Epithelial cell of proximal tubule (primary cell): ENCODE results near the gene LRRC8A. TPM values are rescaled to one million over a fixed set of nuclear protein-coding genes. Genes with fewer than 3 reads are reported as not detected.

ENCODE experiments used
- DNase-seq: peaks from one replicate; pipeline ENCODE4 v3.0.0-alpha.2; 2011; ENCODE audit warnings: low read depth
- H3K4me3 ChIP-seq: 2 replicates; pipeline ENCODE4 v1.5.1; 2011; ENCODE audit warnings: low read depth, mild to moderate bottlenecking, low read length
- CTCF ChIP-seq: conservative IDR thresholded peaks from 2 replicates; pipeline ENCODE4 v1.5.1; 2012; ENCODE audit warnings: low read depth, mild to moderate bottlenecking, low read length
- total RNA-seq: library from RNA; depleted of rRNA; stranded (reverse); fragments of >200 nt; gene quantifications from 2 replicates; pipeline ENCODE4 v1.2.3, GENCODE V29; 2015

LRRC8A gene
- total RNA-seq, 1 donor from 2014 or later, result 104 TPM

- no peak for TF ChIP-seq CTCF
- H3K4me3 ChIP-seq, result no peak overlapping the region
- no peak for DNase-seq
Observed at GRCh38 chr9:128898382-128898781, 16.4 kb downstream of the LRRC8A start.

DNA sequence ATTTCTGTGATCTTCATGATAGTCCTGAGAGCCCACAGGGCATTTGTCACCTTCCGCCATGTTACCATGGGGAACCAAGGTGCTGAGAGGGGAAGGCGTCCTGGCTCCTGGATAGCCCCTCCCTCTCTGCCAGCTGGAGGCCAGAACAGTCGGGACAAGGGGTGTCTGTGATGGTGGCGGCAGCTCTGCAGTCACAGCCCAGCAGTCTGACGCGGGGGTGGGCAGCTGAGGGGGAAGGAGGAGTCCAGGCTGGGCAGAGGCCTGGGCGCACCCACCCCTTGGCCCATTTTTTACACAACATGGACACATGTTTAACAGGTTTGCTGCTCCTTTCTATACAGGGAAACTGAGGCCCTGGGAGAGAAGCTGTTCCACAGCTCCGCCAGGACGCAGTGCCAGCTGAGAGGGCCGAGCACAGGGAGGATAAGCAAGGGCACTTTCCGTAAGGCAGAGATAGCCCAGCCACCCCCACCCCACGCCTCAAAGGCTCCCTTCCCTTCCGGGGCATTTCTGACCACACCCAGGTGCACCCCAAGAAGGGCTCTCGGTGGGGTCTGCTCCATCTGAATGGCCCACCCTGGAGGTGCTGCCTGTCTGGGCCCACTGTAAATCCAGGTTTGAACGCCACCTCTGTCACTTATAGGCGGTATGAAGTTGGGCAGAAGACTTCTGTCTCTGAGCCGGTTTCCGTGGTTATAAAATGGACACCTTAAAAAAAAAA lies 17.1 kb downstream of the LRRC8A start:
- no peak for DNase-seq
- TF ChIP-seq CTCF, result no peak

DNA sequence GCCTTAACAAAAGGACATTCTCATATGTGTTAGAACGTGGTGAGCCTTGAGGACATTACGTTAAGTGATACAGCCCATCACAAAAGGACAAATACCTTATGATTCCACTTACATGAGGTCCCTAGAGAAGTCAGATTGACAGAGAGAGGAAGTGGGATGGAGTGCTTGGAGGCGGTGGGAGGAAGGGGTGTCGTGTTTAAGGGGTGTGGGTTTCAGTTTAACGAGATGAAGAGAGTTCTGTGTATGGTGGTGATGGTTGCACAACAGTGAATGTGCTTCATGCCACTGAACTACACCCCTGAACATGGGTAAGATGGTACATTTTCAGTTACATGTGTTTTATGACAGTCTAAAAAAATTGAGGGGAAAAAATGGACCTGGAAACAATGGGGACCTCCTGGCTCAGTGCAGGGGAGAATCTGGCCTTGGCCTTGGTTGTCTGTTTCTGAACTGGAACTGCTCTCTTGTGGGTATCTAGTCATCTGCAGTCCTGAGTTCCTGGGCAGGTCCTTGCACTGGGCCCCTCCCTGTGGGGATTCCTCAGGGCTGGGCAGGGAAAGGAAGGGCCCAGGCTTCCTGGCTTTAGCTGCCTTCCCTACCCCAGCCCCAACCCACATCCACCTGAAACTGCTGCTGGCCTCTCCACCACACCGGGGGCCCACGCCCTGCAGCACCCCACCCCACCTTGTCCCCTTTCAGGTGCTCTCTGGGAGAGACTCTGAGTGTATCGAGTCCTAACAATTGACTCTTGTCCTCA lies 17.8 kb downstream of the LRRC8A start:
- no peak for TF ChIP-seq CTCF
- no peak for DNase-seq

More for the DNA sequence above, 17.1 kb downstream of the LRRC8A start:
- H3K4me3 ChIP-seq, result no peak overlapping the region

DNA sequence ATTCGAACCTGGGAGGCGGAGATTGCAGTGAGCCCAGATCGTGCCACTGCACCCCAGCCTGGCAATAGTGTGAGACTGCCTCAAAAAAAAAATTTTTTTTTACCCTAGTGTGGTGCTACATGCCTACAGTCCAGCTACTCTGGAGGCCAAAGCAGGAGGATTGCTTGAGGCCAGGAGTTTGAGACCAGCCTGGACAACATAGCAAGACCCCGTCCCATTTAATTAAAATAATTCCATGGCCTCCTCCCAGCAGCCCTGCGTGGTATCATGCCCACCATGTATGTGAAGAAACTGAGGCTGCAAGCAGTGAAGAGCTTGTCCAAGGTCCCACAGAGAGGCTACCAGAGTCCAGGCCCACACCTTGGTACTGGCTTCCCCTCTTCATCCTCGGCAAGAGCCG lies 19.4 kb downstream of the LRRC8A start:
- DNase-seq, result no peak
- H3K4me3 ChIP-seq, result no peak overlapping the region
- no peak for TF ChIP-seq CTCF

More for the DNA sequence above, 17.8 kb downstream of the LRRC8A start:
- no peak overlapping the region for H3K4me3 ChIP-seq

DNA sequence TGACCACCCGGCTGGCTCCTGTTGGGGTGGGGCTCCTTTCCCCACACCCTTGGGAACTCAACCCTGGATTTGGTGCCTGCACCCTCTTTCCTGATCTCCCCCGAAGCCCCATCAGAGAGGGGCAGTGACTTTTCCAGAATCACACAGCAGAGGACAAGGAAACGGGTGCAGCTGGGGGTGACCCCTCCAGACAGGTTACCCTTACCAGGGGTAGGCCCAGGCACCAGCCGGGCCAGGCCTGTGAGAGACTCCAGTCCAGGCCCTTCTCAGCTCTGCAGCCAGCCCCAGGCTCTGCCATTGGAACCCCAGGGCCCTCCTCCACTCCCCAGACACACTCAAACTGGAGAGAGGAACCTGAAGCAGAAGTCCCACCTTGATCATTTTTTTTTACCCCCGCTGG lies 19.9 kb downstream of the LRRC8A start:
- no peak for TF ChIP-seq CTCF
- DNase-seq, result no peak
- no peak overlapping the region for H3K4me3 ChIP-seq

DNA sequence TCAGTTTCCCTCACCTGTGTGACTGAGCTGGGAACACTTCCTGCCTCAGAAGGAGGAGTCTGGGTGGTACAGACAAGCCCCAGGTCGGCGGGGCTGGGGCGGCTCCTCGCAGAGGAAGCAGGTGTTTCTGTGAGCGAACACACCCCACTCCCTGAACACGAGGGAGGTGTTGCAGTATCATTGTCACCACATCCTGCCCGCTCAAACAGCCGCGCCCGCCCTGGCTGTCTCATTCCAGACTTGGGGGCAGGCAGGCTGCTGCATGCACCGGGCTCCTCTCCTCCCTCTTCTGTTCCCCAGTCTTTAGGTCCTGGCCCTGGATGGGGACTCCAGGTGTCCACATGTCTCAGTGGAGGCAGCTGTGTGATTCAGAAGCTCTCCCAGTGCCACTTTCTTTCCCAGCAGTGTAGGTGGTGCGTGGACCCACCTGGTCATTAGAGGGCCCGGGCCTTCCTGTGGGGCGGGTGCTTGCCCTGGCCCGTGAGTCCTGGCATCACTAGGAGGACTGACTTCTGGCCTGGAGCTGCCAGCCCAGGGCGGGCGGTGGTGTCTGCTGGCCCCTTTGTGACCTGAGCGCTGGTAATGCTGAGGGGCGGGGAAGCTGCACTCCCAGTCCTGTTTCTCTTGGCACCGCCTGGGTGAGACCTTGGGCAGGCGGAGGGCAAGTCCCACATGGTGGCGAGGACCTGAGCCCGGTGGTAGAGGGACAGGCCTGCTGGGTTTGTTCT lies 20.6 kb downstream of the LRRC8A start:
- no peak overlapping the region for H3K4me3 ChIP-seq
- DNase-seq, result no peak
- TF ChIP-seq CTCF, result no peak
